ENCODE data around the gene RPL13. TPM values are rescaled to one million over a fixed set of nuclear protein-coding genes. Genes with fewer than 3 reads are reported as not detected.

Gene RPL13
- total and polyA plus RNA-seq, 2 of the 8 experiments (the other 6 are each of a cell fraction or from before 2014, with no cell fraction given): 2,162 to 7,384 TPM

- Histone ChIP-seq H3K36me3 (ENCODE audit: control insufficient read depth in 2 of 4, insufficient read depth in 4 of 4, low read length in 3 of 4) (0 out of 8 replicates have a peak, but pooled peaks cover 0 to 2% (median 0%) of the 10 kb centered on the region in 4 experiments), H4K5ac (ENCODE audit: insufficient read length, low read depth, low read length) (no peak overlapping the region), H3K9ac (replicated peaks in 1 of 4; ENCODE audit: extremely low read depth in 1 of 4, low read depth in 3 of 4, low read length in 3 of 4) (no peak overlapping the region), H3K18ac (ENCODE audit: extremely low read depth, low read length) (no peak overlapping the region; the same call in 1 of the 2 replicates), H3K23ac (ENCODE audit: insufficient read length) (no peak overlapping the region), H3K4me1 (replicated peaks in 1 of 4; ENCODE audit: control insufficient read depth in 3 of 4, insufficient read depth in 4 of 4, low read length in 3 of 4) (no peaks in the 10 kb centered on the region; a peak in 1 of 7 replicates), H3K79me1 (ENCODE audit: low read depth, low read length) (no peaks in the 10 kb centered on the region), H3K4ac (replicated peaks; ENCODE audit: insufficient read length, low read depth, low read length) (no peak overlapping the region), H3K27ac (ENCODE audit: low read depth, low read length) (no peak overlapping the region), H2BK15ac (ENCODE audit: low read length) (no peak overlapping the region), H4K8ac (ENCODE audit: extremely low read depth, insufficient read depth, low read length) (no peak overlapping the region; the same call in 1 of the 2 replicates), H3K56ac (replicated peaks; ENCODE audit: insufficient read length, low read depth, low read length) (no peak overlapping the region), H4K91ac (replicated peaks; ENCODE audit: insufficient read length, low read length) (no peak overlapping the region), H3K4me2 (ENCODE audit: insufficient read depth in 1 of 2, low read depth in 2 of 2, low read length in 2 of 2) (no peak overlapping the region), H2AFZ (ENCODE audit: low read length) (no peak overlapping the region), H4K20me1 (replicated peaks in 1 of 2; ENCODE audit: control insufficient read depth in 1 of 2, insufficient read depth in 2 of 2, low read length in 2 of 2) (peaks cover 0 to 7% of the 10 kb centered on the region in 2 experiments), H3K9me3 (ENCODE audit: insufficient read depth in 2 of 2, low read depth in 1 of 2, low read length in 1 of 2) (no peaks in the 10 kb centered on the region), H3K14ac (ENCODE audit: insufficient read length) (no peak overlapping the region), H3K4me3 (ENCODE audit: extremely low read depth in 1 of 4, insufficient read depth in 2 of 4, low read depth in 3 of 4, low read length in 4 of 4) (no peak overlapping the region), H2AK5ac (ENCODE audit: low read depth, low read length) (no peak overlapping the region), H3K23me2 (ENCODE audit: low read depth, low read length) (no peaks in the 10 kb centered on the region; the same call in 1 of the 2 replicates), H3K27me3 (replicated peaks in 1 of 4; ENCODE audit: control insufficient read depth in 3 of 4, extremely low read depth in 1 of 4, insufficient read depth in 3 of 4, low read length in 3 of 4) (no peaks in the 10 kb centered on the region), H2BK120ac (replicated peaks; ENCODE audit: low read depth, low read length) (no peak overlapping the region), H2BK5ac (ENCODE audit: low read depth, low read length) (peak overlapping the region; percentile 60; the same call in 1 of the 2 replicates), H2BK12ac (ENCODE audit: low read depth, low read length) (0 out of 2 replicates have a peak overlapping the region, but pooled peaks have one; percentile 39), H3K79me2 (ENCODE audit: control insufficient read depth in 1 of 2, insufficient read depth in 2 of 2, low read length in 2 of 2) (no peaks in the 10 kb centered on the region), H2BK20ac (ENCODE audit: low read length) (no peak overlapping the region)
- POLR2A ChIA-PET (ENCODE audit: partially characterized antibody): interaction anchor here (0.9 to 2.5 kb wide), 5 partner anchors 10 to 326 kb away, joined by 3 to 8 read pairs (median 3); no protein-coding TSS in a partner anchor
- DNase-seq (ENCODE audit: low read depth in 1 of 2, low spot score in 2 of 2): no peak
- WGBS, 2 experiments (ENCODE audit: extremely low coverage in 1 of 2, insufficient coverage in 1 of 2, insufficient read length in 1 of 2, insufficient replicate concordance in 2 of 2, low coverage in 1 of 2, low lambda C conversion rate in 2 of 2, missing lambda C conversion rate in 1 of 2): 94% methylated on average over 25 of the region's 25 CpGs; no CpG with 5 or more reads in 1 of the 2 experiments
- FAIRE-seq: no peak
- CTCF ChIA-PET (ENCODE audit: partially characterized antibody): interaction anchor here (0.5 to 0.9 kb wide), 3 partner anchors 15 to 222 kb away, joined by 3 read pairs; no protein-coding TSS in a partner anchor
- no peak for TF ChIP-seq TAF1 (IDR thresholded peaks at IDR 0.05; ENCODE audit: low read depth, low read length)
- TF ChIP-seq BCL11A (IDR thresholded peaks at IDR 0.05; ENCODE audit: low read depth in 2 of 2, low read length in 2 of 2): no peak
- TF ChIP-seq KDM4A (IDR thresholded peaks at IDR 0.05; ENCODE audit: low read depth, low read length, severe bottlenecking): no peak
- no peak for TF ChIP-seq SAP30 (IDR thresholded peaks at IDR 0.05; ENCODE audit: insufficient read depth, insufficient replicate concordance, low read length)
- no peak for TF ChIP-seq RXRA (IDR thresholded peaks at IDR 0.05; ENCODE audit: insufficient read depth, low read depth, low read length)
- TF ChIP-seq BRCA1 (IDR thresholded peaks at IDR 0.05; ENCODE audit: low read depth, low read length): no peak
- no peak for TF ChIP-seq MAX (IDR thresholded peaks at IDR 0.05)
- no peak for TF ChIP-seq PHF8 (conservative IDR thresholded peaks at IDR 0.05; ENCODE audit: low read depth, low read length)
- TF ChIP-seq MAFK (IDR thresholded peaks at IDR 0.05; ENCODE audit: low read depth, low read length): no peak
- no peak for TF ChIP-seq CBX8 (IDR thresholded peaks at IDR 0.05; ENCODE audit: borderline replicate concordance, low read depth, low read length)
- no peak for TF ChIP-seq YY1 (IDR thresholded peaks at IDR 0.05; ENCODE audit: low read depth, low read length)
- TF ChIP-seq SIX5 (IDR thresholded peaks at IDR 0.05; ENCODE audit: low read depth, low read length): no peak
- no peak for TF ChIP-seq EGR1 (IDR thresholded peaks at IDR 0.05; ENCODE audit: borderline replicate concordance, low read depth, low read length)
Observed at GRCh38 chr16:89596061-89596689, 35.7 kb downstream of the RPL13 start.

Data from H1 (cell line).